ENCODE measurements around the gene PXYLP1. TPM values are rescaled to one million over a fixed set of nuclear protein-coding genes. Genes with fewer than 3 reads are reported as not detected.
A peak's percentile ranks its signal among the peaks of the same experiment; 100 is the strongest.

PXYLP1 gene
- polyA plus RNA-seq, 1 experiment: 11.2 TPM

GRCh38 chr3:141274411-141275031, 42.9 kb downstream of the PXYLP1 start:
- Histone ChIP-seq H3K36me3 (ENCODE audit: control insufficient read depth, insufficient read depth, low read length) (no peaks in the 10 kb centered on the region), H3K27me3 (ENCODE audit: control insufficient read depth, insufficient read depth, low read length) (peaks cover 6% of the 10 kb centered on the region), H3K4me3 (ENCODE audit: low read depth, low read length) (no peak overlapping the region)
- ChIA-PET POLR2A (no interaction called here), CTCF (interaction anchor here (0.7 kb wide), 1 partner anchor 32 kb away, joined by 3 read pairs; no protein-coding TSS in a partner anchor)
- TF ChIP-seq CTCF (IDR thresholded peaks at IDR 0.05; ENCODE audit: insufficient read depth, low read depth, low read length): no peak
- DNase-seq (ENCODE audit: low read depth): no peak

DNA sequence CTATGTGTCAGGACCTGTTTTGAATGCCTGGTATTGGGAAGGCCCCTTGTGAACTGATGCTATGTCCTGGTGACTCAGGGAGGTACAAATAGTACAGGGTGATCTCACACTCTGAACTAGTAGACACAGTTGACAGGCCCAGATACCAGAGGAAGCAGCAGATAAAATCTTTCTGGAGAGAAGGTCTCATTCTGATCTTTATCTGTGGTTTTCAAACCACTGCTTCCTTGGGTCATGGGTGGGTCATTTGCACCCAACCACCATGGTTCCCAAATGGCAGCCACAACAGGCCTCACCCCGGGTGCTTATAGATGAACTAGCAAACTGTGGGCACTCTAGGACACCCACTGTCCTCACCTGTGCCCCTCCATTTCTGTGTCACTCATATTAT, 43.4 kb downstream of the PXYLP1 start:
- no peaks in the 10 kb centered on the region for H3K36me3 ChIP-seq (ENCODE audit: control insufficient read depth, insufficient read depth, low read length)
- CTCF ChIA-PET: interaction anchor here (0.7 kb wide), 1 partner anchor 32 kb away, joined by 3 read pairs; no protein-coding TSS in a partner anchor
- H3K27me3 ChIP-seq (ENCODE audit: control insufficient read depth, insufficient read depth, low read length): peaks cover 6% of the 10 kb centered on the region
- no peak overlapping the region for H3K4me3 ChIP-seq (ENCODE audit: low read depth, low read length)
- POLR2A ChIA-PET: no interaction called here
- peak; percentile 24 for DNase-seq (ENCODE audit: low read depth)
- no peak for TF ChIP-seq CTCF (IDR thresholded peaks at IDR 0.05; ENCODE audit: insufficient read depth, low read depth, low read length)

DNA sequence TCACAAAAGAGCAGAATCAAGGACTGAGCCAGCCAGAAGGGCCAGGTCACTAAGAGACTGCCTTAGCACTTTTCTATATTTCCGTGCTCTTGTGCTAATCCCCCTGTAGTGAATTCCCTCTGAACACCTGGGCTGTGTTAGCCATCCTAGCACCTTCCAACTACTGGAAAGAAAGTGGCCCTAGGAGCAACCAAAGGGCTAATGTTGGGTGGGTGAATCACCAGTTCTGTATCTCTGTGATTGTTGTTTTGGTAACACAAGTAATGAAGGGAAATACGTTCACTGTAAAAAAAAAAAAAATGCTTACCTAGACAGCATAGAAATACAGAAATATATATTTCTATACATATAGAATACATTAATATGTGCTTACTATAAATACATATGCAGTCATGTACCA, 43.9 kb downstream of the PXYLP1 start:
- DNase-seq (ENCODE audit: low read depth): no peak
- ChIA-PET CTCF (no interaction called here), POLR2A (no interaction called here)
- Histone ChIP-seq H3K4me3 (ENCODE audit: low read depth, low read length) (no peak overlapping the region), H3K36me3 (ENCODE audit: control insufficient read depth, insufficient read depth, low read length) (no peaks in the 10 kb centered on the region), H3K27me3 (ENCODE audit: control insufficient read depth, insufficient read depth, low read length) (peaks cover 5% of the 10 kb centered on the region)
- no peak for TF ChIP-seq CTCF (IDR thresholded peaks at IDR 0.05; ENCODE audit: insufficient read depth, low read depth, low read length)

DNA sequence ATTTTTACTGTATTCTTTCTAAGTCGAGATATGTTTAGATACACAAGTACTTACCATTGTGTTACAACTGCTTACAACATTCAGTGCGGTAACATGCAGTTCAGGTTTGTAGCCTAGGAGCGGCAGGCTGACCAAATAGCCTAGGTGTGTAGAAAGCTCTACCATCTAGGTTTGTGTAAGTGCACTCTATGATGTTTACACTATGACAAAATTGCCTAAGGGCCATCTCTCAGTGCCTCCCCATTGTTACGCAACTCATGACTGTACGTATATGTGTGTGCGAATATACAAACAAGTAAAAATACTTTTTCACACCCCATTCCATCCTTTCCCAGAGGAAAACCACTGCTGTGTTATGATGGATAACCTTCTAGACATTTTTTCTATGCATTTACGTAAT, 44.3 kb downstream of the PXYLP1 start:
- ChIA-PET CTCF (no interaction called here), POLR2A (no interaction called here)
- H3K36me3 ChIP-seq (ENCODE audit: control insufficient read depth, insufficient read depth, low read length): no peaks in the 10 kb centered on the region

GRCh38 chr3:141276398-141276797, 44.8 kb downstream of the PXYLP1 start:
- no peak for DNase-seq (ENCODE audit: low read depth)
- CTCF ChIA-PET: no interaction called here
- H3K36me3 ChIP-seq (ENCODE audit: control insufficient read depth, insufficient read depth, low read length): no peaks in the 10 kb centered on the region
- TF ChIP-seq CTCF (IDR thresholded peaks at IDR 0.05; ENCODE audit: insufficient read depth, low read depth, low read length): no peak
- POLR2A ChIA-PET: no interaction called here
- no peak overlapping the region for H3K4me3 ChIP-seq (ENCODE audit: low read depth, low read length)
- H3K27me3 ChIP-seq (ENCODE audit: control insufficient read depth, insufficient read depth, low read length): peaks cover 4% of the 10 kb centered on the region; the same call in 1 of the 2 replicates

More for the DNA sequence above, 44.3 kb downstream of the PXYLP1 start:
- Histone ChIP-seq H3K4me3 (ENCODE audit: low read depth, low read length) (no peak overlapping the region), H3K27me3 (ENCODE audit: control insufficient read depth, insufficient read depth, low read length) (peaks cover 4% of the 10 kb centered on the region; the same call in 1 of the 2 replicates)
- TF ChIP-seq CTCF (IDR thresholded peaks at IDR 0.05; ENCODE audit: insufficient read depth, low read depth, low read length): no peak
- no peak for DNase-seq (ENCODE audit: low read depth)
